Tibial nerve (tissue), 4 donors: Measurements from ENCODE around the gene KICS2.

Experiments used
- EP300 ChIP-seq, 2 donors: sonication (generic); formaldehyde crosslinking; IDR thresholded peaks; one replicate each; pipeline ENCODE4 v1.6.1; 2017; ENCODE audit warnings: antibody characterized with exemption in 2 of 2, mild to moderate bottlenecking in 1 of 2
- POLR2A ChIP-seq, 2 donors: fragments of 450-650 bp; IDR thresholded peaks; one replicate each; pipeline ENCODE4 v1.6.1; 2017; ENCODE audit warnings: antibody characterized with exemption in 2 of 2, mild to moderate bottlenecking in 2 of 2, moderate library complexity in 2 of 2
- TF ChIP-seq, protein P1 (sequence below), 5 experiments: fragments of 200-600 bp in 3 of 5; fragments of 450-650 bp in 2 of 5; sonication (generic) in 3 of 5; IDR thresholded peaks; one replicate each; pipeline ENCODE4 v1.5.1; 2016 to 2019; ENCODE audit warnings: antibody characterized with exemption in 5 of 5, mild to moderate bottlenecking in 3 of 5, moderate library complexity in 2 of 5

DNA sequence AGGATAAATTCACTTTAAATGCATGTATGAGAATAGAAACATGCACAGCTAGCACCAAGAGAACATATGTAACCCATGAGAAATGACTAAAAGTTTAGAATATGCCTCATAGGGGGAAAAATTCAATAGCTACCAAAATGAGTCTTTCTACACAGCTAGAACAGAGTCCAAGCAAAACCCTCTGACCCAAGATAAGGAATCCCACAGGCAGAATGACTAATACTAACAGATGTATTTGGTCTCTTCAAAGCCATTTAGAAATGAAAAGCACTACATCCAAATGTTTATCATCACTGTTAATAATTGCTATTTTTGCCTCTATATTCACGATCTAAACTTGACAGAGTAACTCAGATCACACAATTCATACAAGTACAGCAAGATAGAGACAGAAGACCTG lies 44.0 kb downstream of the KICS2 start:
- TF ChIP-seq, protein P1, sequence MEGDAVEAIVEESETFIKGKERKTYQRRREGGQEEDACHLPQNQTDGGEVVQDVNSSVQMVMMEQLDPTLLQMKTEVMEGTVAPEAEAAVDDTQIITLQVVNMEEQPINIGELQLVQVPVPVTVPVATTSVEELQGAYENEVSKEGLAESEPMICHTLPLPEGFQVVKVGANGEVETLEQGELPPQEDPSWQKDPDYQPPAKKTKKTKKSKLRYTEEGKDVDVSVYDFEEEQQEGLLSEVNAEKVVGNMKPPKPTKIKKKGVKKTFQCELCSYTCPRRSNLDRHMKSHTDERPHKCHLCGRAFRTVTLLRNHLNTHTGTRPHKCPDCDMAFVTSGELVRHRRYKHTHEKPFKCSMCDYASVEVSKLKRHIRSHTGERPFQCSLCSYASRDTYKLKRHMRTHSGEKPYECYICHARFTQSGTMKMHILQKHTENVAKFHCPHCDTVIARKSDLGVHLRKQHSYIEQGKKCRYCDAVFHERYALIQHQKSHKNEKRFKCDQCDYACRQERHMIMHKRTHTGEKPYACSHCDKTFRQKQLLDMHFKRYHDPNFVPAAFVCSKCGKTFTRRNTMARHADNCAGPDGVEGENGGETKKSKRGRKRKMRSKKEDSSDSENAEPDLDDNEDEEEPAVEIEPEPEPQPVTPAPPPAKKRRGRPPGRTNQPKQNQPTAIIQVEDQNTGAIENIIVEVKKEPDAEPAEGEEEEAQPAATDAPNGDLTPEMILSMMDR (IDR thresholded peaks at IDR 0.05): no peak
- no peak for TF ChIP-seq EP300 (IDR thresholded peaks at IDR 0.05)
- TF ChIP-seq POLR2A (IDR thresholded peaks at IDR 0.05): no peak
